ENCODE measurements around the gene CAMK2D.

DNA sequence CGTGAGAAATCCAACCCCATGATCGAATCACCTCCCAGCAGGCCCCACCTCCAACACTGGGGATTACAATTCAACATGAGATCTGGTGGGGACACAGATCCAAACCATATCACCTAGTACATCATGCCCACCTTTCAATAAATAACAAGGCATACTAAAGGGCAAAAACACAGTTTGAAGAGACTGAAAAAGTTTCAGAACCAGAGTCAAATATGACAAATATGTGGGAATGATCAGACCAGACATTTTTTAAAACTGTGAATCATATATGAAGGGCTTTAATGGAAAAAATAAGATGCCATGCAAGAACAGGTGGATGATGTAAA, 167.3 kb downstream of the CAMK2D start:
- no peak for TF ChIP-seq POLR2A (IDR thresholded peaks at IDR 0.05)
- TF ChIP-seq POLR2AphosphoS5 (IDR thresholded peaks at IDR 0.05) = no peak
